DMS153 treated with DMSO at 0.1 percent for 48 hours (cell line): ENCODE results near the gene TDRD5.
"Not testable (repeated sequence)": the region's sequence is repeated elsewhere in the genome, so short reads cannot be mapped to it uniquely, and the experiment has no call there.

ENCODE experiments used
- DNase-seq: peaks from one replicate; lab custom pipeline; 2025; ENCODE audit not compliant: unreplicated experiment; lab: John Stamatoyannopoulos, UW

TDRD5 gene

GRCh38 chr1:179598631-179599030, 7.0 kb downstream of the TDRD5 start:
- no peak for DNase-seq

GRCh38 chr1:179599623-179600249, 8.1 kb downstream of the TDRD5 start:
- DNase-seq: peak; percentile 73

GRCh38 chr1:179601093-179601492, 9.5 kb downstream of the TDRD5 start:
- DNase-seq: no peak

GRCh38 chr1:179612361-179612760, 20.7 kb downstream of the TDRD5 start:
- DNase-seq: no peak

- DNase-seq: no peak
Measured at GRCh38 chr1:179630719-179631118, 39.1 kb downstream of the TDRD5 start.

- no peak for DNase-seq
Measured at GRCh38 chr1:179632868-179633267, 41.2 kb downstream of the TDRD5 start.

GRCh38 chr1:179637211-179637860, 45.7 kb downstream of the TDRD5 start:
- DNase-seq: no peak

- no peak for DNase-seq
Measured at GRCh38 chr1:179661018-179661417, 69.4 kb downstream of the TDRD5 start.

GRCh38 chr1:179663810-179664209, 72.2 kb downstream of the TDRD5 start:
- no peak for DNase-seq

GRCh38 chr1:179677882-179678281, 86.2 kb downstream of the TDRD5 start:
- DNase-seq: no peak

GRCh38 chr1:179694530-179694929, 102.9 kb downstream of the TDRD5 start:
- DNase-seq: not testable (repeated sequence)

GRCh38 chr1:179702946-179703539, 111.4 kb downstream of the TDRD5 start:
- no peak for DNase-seq

- DNase-seq: peak; percentile 64
Measured at GRCh38 chr1:179706339-179706941, 114.8 kb downstream of the TDRD5 start.

- DNase-seq: no peak
Measured at GRCh38 chr1:179707406-179707805, 115.8 kb downstream of the TDRD5 start.

GRCh38 chr1:179708434-179709195, 117.0 kb downstream of the TDRD5 start:
- DNase-seq: no peak

GRCh38 chr1:179709841-179710329, 118.3 kb downstream of the TDRD5 start:
- no peak for DNase-seq

GRCh38 chr1:179714159-179714558, 122.5 kb downstream of the TDRD5 start:
- no peak for DNase-seq

GRCh38 chr1:179714623-179715022, 123.0 kb downstream of the TDRD5 start:
- no peak for DNase-seq

- no peak for DNase-seq
Measured at GRCh38 chr1:179719272-179719671, 127.6 kb downstream of the TDRD5 start.

- no peak for DNase-seq
Measured at GRCh38 chr1:179728271-179728670, 136.6 kb downstream of the TDRD5 start.

GRCh38 chr1:179729881-179730280, 138.2 kb downstream of the TDRD5 start:
- no peak for DNase-seq
